SJSA1 (cell line): ENCODE results near the gene GPHB5. TPM values are rescaled to one million over a fixed set of nuclear protein-coding genes. Genes with fewer than 3 reads are reported as not detected.
"Not testable (repeated sequence)": the region's sequence is repeated elsewhere in the genome, so short reads cannot be mapped to it uniquely, and the experiment has no call there.

Experiments used
- DNase-seq, 2 experiments: peaks; one replicate each; pipeline ENCODE4 v3.0.0-alpha.2; 2015 to 2020; ENCODE audit warnings: low spot score in 2 of 2, low read depth in 1 of 2
- H3K27ac ChIP-seq: fragments of 250-450 bp; sonication (Bioruptor Pico); 2 replicates; pipeline ENCODE4 v1.5.1; 2020; ENCODE audit warnings: mild to moderate bottlenecking, moderate library complexity
- H3K27me3 ChIP-seq: fragments of 250-450 bp; sonication (Bioruptor Pico); replicated peaks from 2 replicates; pipeline ENCODE4 v1.5.1; 2020; ENCODE audit warnings: mild to moderate bottlenecking, moderate library complexity
- H3K36me3 ChIP-seq: fragments of 250-450 bp; sonication (Bioruptor Pico); 2 replicates; pipeline ENCODE4 v1.5.1; 2020; ENCODE audit warnings: mild to moderate bottlenecking
- H3K4me1 ChIP-seq: fragments of 250-450 bp; sonication (Bioruptor Pico); replicated peaks from 2 replicates; pipeline ENCODE4 v1.6.1; 2021; ENCODE audit warnings: mild to moderate bottlenecking
- H3K4me3 ChIP-seq: fragments of 250-450 bp; sonication (Bioruptor Pico); 2 replicates; pipeline ENCODE4 v1.5.1; 2020; ENCODE audit warnings: mild to moderate bottlenecking
- H3K9me3 ChIP-seq: fragments of 250-450 bp; sonication (Bioruptor Pico); replicated peaks from 2 replicates; pipeline ENCODE4 v1.5.1; 2020; ENCODE audit warnings: mild to moderate bottlenecking
- total RNA-seq: library from RNA; depleted of rRNA; stranded (reverse); fragments of >200 nt; shearing (Covaris generic); gene quantifications from 2 replicates; pipeline ENCODE4 v1.2.3, GENCODE V29; 2014

Gene GPHB5
- total RNA-seq, 1 experiment from 2014 or later: not detected

DNA sequence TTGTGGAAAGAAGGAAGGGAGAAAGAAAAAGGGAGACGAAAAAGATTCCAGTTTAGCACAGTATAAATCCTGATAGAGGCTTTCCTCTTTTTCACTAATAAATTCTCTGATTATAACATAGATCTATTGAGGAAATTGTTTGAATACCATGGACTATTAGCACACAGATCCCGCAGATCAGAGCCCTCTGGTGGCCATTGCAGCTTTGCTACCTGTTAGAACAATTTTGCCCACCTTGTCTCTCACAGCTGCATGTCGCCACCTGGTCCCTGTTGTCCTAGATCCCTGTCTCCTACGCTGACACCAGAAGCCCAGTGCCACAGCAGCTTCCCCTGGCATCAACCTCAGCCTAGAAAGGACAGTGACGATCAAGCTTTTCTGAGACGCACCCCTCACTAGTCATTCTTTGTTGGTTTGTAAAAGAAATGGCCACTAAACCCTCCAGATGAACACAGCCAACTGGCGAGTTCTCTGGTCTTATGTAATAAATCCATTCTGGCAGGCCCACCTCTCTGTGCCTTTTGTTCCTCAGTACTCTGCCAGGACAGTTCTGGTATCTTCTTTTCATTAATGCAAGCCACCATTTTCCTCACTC, 9.9 kb downstream of the GPHB5 start:
- Histone ChIP-seq H3K36me3 (no peaks in the 10 kb centered on the region), H3K27ac (no peak overlapping the region), H3K27me3 (no peaks in the 10 kb centered on the region), H3K4me3 (no peak overlapping the region), H3K9me3 (no peaks in the 10 kb centered on the region), H3K4me1 (no peaks in the 10 kb centered on the region)
- no peak for DNase-seq

DNA sequence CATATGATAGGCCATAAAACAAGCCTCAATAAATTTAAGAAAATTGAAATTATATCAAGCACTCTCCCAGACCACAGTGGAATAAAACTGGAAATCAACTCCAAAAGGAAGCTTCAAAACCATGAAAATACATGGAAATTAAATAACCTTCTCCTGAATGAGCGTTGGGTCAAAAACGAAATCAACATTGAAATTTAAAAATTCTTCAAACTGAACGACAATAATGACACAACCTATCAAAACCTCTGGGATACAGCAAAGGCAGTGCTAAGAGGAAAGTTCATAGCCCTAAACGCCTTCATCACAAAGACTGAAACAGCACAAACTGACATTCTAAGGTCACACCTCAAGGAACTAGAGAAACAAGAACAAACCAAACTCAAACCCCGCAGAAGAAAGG, 14.3 kb downstream of the GPHB5 start:
- H3K36me3 ChIP-seq, H3K9me3 ChIP-seq, H3K27ac ChIP-seq, H3K4me3 ChIP-seq, H3K4me1 ChIP-seq, DNase-seq, H3K27me3 ChIP-seq: not testable (repeated sequence)

DNA sequence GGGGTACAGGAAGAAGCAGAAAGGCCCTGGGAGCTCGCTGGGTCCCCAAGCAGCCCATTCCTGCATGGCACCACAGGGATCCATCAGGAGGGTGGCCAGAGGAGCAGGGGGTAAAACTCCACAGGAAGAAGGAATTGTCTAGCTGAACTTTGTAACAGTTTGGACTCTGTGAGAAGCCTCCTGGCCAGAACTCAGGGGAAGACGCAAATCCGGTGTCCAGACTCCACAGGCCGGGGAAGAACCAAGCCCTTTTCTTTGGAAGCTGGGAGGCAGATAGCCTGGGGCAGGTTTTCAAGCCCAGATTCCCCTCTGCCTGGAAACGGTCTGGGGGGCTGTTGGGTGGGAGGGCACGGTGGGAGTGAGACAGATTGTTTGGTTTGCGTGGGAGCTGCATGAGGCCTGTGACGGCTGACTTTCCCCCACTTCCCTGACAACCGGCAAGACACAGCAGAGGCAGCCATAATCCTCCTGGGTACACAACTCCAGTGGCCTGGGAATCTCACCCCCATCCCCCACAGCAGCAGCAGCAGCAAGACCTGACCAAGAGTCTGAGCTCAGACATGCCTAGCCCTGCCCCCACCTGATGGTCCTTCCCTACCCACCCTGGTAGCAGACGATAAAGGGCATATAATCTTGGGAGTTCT, 16.7 kb downstream of the GPHB5 start:
- Histone ChIP-seq H3K27ac (no peak overlapping the region), H3K4me1 (no peaks in the 10 kb centered on the region), H3K4me3 (no peak overlapping the region), H3K9me3 (no peaks in the 10 kb centered on the region), H3K27me3 (no peaks in the 10 kb centered on the region), H3K36me3 (no peaks in the 10 kb centered on the region)
- DNase-seq: no peak

DNA sequence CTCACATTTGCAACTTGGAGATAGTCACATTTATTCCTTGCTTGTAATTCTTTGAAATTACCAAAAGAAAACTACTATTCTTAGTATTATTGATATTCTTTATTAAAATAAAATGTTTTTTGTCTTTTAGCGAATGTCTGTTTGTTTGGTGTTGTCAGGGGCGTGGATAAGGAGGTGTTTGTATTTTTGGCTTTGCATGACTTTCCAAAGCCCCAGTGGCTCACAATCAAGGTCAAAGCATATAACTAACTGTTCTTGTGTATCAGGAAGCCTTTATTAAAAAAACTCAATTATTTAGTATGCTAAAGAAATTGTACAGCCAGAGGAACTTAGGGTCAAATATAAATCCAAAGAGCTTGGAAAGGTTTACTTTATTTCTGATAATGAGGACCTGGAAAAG, 17.9 kb downstream of the GPHB5 start:
- H3K4me3 ChIP-seq: no peak overlapping the region
- no peak overlapping the region for H3K27ac ChIP-seq
- H3K36me3 ChIP-seq: no peaks in the 10 kb centered on the region
- H3K9me3 ChIP-seq: no peaks in the 10 kb centered on the region
- no peaks in the 10 kb centered on the region for H3K27me3 ChIP-seq
- no peaks in the 10 kb centered on the region for H3K4me1 ChIP-seq
- DNase-seq: no peak

DNA sequence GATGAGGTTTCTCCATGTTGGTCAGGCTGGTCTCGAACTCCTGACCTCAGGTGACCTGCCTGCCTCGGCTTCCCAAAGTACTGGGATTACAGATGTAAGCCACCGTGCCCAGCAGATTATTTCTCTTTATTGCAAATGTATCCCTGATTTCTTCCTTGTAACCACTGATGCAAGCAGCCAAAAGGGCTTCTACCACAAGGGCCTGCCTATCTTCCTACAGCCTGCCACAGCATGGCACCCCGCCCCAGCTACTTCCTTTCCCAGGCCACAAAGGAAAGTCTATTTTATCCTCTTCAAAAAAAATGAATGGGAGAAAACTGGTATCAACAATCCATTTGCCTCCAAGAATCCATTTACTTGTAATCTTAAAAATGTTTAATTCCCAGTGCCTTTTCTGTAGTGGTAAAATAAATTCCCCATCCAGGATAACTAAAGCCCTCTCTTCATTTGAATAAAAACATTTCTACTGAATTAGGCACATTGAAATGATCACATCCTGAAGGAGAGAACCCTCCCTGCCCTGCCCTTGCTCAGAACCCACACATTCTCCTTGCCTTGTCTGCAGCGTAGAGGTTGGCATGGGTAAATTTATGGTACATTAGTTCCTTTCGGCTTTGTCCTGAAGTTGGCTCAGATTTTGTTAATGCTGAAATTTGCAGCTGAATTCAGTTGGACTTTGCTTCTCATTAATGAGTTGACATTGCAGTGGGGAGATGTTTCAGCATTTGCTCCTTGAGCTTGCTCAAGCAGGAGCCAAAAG, 19.2 kb downstream of the GPHB5 start:
- Histone ChIP-seq H3K27ac (no peak overlapping the region), H3K36me3 (no peaks in the 10 kb centered on the region), H3K27me3 (no peaks in the 10 kb centered on the region), H3K9me3 (no peaks in the 10 kb centered on the region), H3K4me1 (no peaks in the 10 kb centered on the region), H3K4me3 (no peak overlapping the region)
- no peak for DNase-seq

DNA sequence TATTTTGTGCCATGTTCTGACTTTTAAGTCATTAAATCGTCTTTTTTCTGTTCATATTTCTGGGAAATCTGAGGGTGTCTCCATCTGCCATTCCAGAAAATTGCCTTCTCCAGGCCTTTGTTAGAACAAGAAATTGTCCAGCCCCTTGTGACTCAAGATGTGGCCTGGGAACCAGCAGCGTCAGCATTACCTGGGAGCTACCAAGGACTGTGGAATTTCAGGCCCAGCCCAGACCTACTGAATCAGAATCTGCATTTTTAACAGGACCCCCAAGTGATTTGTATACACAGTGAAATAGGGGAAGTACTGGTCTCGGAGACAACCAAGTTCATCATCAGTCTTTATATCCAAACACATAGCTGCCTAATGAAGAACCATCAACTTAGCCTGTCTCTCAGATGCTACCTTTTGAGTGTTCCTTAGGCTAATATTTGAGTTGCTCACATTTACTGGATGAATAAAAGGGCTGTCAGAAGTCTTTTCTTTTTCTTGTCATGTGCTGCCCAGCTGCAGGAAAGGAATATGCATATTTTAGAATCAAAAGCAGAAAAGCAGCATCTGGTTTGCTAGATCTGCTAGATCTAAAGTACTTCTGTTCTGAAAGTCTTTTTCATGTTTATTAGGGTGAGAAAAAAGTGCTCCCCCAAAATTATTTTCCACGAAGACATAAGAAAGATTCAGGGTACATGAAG, 21.2 kb downstream of the GPHB5 start:
- Histone ChIP-seq H3K27me3 (no peaks in the 10 kb centered on the region), H3K36me3 (no peaks in the 10 kb centered on the region), H3K27ac (no peak overlapping the region), H3K4me1 (no peaks in the 10 kb centered on the region), H3K9me3 (no peaks in the 10 kb centered on the region), H3K4me3 (no peak overlapping the region)
- no peak for DNase-seq

DNA sequence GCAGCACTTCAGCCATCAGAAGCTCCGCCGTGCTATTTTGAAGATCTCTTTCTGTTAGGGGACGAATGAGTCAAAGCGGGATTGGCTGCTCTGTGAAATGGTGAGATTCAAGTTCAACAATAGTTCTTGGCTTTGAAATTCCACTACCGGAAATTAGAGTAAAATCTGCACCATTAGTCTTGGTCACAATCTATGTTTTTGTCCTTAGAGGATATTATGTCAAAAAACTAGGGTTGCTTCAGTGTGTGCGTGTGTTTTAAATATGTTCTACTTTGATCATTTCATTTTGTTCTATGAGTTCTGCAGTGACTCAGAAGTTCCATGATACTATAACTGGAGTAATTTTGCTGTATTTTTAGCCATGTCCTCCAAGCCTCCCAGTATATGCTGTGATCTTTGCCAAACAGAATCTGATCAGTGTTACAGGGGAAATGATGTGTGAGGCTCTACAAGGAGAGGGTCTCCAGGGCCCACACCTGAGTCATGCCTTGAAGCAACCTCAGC, 22.6 kb downstream of the GPHB5 start:
- DNase-seq: no peak
- no peak overlapping the region for H3K27ac ChIP-seq
- no peaks in the 10 kb centered on the region for H3K4me1 ChIP-seq
- no peaks in the 10 kb centered on the region for H3K9me3 ChIP-seq
- H3K36me3 ChIP-seq: no peaks in the 10 kb centered on the region
- no peak overlapping the region for H3K4me3 ChIP-seq
- H3K27me3 ChIP-seq: no peaks in the 10 kb centered on the region

DNA sequence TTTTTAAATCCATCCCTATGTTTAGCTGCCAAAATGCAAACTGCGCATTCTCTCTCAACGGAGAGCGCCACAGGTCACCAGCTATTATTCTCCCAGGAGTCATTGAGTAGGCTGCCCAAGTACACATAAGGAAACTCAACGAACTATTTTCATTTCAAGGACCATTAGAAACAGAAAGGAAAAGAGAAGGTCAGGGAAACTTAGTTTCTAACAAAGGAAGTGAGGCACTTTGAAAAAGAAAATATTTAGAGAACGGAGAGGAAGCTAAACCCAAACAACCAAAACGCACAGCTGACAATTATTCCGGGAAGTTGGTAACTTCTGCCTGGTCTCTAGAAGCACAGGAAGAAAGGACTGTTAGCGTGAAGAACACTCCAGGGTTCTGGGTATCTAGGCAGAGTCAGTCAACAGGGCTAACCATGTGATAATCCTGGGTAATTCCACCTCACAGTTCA, 23.5 kb downstream of the GPHB5 start:
- Histone ChIP-seq H3K4me3 (no peak overlapping the region), H3K27me3 (no peaks in the 10 kb centered on the region), H3K9me3 (no peaks in the 10 kb centered on the region)

DNA sequence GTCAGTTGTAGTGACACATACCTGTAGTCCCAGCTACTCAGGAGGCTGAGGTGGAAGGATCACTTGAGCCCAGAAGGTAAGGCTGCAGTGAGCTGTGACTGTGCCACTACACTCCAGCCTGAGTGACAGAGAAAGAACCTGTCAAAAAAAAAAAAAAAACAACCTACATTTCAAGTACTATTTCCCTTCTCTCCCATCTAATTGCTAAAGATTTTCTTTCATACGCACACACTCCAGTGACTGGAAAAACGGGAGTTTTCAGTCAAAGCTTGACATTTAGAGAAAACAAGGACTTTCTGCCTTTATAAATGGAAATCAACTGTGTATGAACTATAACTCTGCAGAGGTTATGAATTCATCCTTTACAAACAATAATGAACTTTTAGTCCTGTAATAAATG, 25.9 kb downstream of the GPHB5 start:
- Histone ChIP-seq H3K27ac (no peak overlapping the region), H3K36me3 (no peaks in the 10 kb centered on the region), H3K4me3 (no peak overlapping the region), H3K9me3 (no peaks in the 10 kb centered on the region), H3K27me3 (no peaks in the 10 kb centered on the region), H3K4me1 (no peaks in the 10 kb centered on the region)
- DNase-seq: no peak

More for the DNA sequence above, 23.5 kb downstream of the GPHB5 start:
- H3K36me3 ChIP-seq: no peaks in the 10 kb centered on the region
- H3K27ac ChIP-seq: no peak overlapping the region
- no peak for DNase-seq
- no peaks in the 10 kb centered on the region for H3K4me1 ChIP-seq

DNA sequence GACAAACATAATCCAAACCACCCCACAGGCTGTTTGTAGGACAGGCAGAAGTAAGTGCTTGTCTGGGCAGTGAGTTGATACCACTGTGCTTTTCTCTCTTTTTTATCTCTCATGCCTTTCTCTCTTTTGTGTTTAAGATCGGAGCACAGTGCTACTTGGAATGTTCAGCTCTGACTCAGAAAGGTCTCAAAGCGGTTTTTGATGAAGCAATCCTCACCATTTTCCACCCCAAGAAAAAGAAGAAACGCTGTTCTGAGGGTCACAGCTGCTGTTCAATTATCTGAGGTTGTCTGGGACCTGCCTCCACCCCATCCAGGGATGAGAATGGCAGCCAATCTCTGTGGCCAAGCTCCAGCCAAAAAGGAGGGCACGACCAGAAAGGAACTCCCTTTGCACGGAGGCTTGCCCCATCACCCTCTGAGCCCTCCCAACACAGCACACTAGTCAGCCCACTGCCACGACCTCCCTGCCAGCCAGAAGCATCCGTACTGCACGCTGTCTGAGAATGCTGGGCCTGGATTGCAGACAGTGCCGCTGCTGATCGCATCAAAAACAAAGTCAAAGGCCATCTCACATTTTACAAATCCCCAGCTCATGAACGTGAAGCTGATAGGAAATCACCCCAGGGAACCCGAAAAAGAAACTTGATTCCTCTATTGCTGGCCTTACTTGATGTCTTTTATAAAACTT, 27.8 kb downstream of the GPHB5 start:
- no peaks in the 10 kb centered on the region for H3K36me3 ChIP-seq
- H3K4me1 ChIP-seq: no peaks in the 10 kb centered on the region
- no peak overlapping the region for H3K27ac ChIP-seq
- no peaks in the 10 kb centered on the region for H3K9me3 ChIP-seq
- no peaks in the 10 kb centered on the region for H3K27me3 ChIP-seq
- DNase-seq: no peak
- no peak overlapping the region for H3K4me3 ChIP-seq

DNA sequence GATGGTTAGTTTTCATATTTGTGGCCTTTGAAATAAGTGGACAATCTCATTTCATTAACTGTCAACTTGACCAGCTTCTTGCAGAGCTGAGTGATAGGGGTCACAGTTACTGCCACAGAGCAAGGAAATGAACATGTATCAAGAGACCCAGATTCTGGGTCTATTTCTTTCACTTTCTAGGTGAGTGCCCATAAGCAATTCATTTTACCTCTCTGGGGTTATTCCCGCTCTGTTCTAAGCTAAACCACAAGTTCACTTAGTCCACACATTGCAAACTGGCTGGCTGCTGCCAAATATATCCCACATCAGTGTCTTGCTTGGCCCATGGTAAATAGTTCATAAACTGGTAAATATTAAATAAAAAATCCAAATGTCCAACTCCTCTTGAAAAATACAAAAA, 29.9 kb downstream of the GPHB5 start:
- Histone ChIP-seq H3K4me3 (no peak overlapping the region), H3K27me3 (no peaks in the 10 kb centered on the region), H3K36me3 (no peaks in the 10 kb centered on the region), H3K4me1 (no peaks in the 10 kb centered on the region), H3K27ac (no peak overlapping the region), H3K9me3 (no peaks in the 10 kb centered on the region)
- no peak for DNase-seq

DNA sequence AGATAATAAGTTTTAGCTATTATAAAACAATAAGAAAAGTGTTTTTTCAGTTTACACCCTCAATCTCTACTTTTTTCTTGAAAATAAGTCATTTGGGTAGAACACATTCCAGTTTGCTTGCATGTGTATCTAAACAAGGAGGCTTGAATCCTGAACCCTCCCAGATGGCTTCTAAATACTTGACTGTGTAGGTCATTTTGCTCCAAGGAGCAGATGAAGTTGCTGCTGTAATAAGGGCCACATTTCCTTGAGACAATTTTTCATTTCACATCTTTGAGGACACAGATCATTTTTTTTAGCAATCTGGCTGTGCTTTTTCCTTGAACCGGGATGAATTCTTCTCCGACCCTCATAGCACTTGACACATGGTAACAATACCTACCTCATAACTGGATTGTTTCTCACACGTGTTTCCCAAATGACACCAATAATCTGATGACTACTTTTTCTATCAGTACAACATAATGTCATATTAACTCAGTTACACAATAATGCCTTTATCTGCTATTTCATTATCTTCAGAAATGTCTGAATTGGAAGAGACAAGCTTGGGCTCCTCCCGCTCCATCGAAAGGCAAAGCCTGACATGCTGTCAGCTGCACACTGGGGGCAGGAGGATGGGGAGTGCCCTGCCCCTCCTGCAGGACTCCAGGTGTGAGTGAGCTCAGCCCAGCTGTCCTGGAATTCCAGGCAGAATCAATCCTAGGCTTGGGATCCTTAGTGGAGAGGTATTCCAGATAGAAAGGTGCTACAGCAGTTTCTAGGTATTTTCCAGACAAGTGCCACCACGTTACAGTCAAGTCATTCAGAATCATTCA, 30.9 kb downstream of the GPHB5 start:
- no peak overlapping the region for H3K4me3 ChIP-seq
- no peaks in the 10 kb centered on the region for H3K27me3 ChIP-seq
- no peaks in the 10 kb centered on the region for H3K36me3 ChIP-seq
- no peak for DNase-seq
- no peak overlapping the region for H3K27ac ChIP-seq
- H3K9me3 ChIP-seq: no peaks in the 10 kb centered on the region
- no peaks in the 10 kb centered on the region for H3K4me1 ChIP-seq

DNA sequence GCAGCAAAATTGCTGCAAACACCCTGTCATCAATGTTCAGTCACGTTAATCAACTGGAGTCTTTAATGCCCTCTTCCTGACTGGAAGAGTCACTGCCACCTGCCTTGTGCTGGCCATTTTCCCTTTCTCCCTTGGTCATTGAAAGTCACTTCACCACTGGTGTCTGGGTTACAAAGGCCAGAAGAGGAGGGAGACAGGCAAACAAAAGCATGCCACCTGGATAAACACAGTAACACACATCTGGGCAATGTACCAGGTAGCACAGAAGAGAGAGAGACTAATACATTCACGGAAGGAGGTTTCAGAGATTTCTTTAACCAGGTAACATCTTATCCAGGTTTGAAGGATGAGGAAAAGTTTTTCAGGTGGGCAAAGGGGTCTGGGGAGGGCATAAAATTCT, 32.7 kb downstream of the GPHB5 start:
- no peaks in the 10 kb centered on the region for H3K36me3 ChIP-seq
- no peak overlapping the region for H3K4me3 ChIP-seq
- no peak overlapping the region for H3K27ac ChIP-seq
- no peaks in the 10 kb centered on the region for H3K27me3 ChIP-seq
- DNase-seq: no peak
- no peaks in the 10 kb centered on the region for H3K4me1 ChIP-seq
- no peaks in the 10 kb centered on the region for H3K9me3 ChIP-seq
